K562 (cell line): ENCODE measurements around the gene PGBD4. TPM values are rescaled to one million over a fixed set of nuclear protein-coding genes. Genes with fewer than 3 reads are reported as not detected.
A peak's percentile ranks its signal among the peaks of the same experiment; 100 is the strongest.

ENCODE experiments used
- ATAC-seq: fragments of 200-7000 bp; cut with Tn5 transposase; 3 replicates; pipeline ENCODE4 v1.9.1; 2020; ENCODE audit warnings: moderate library complexity
- BruUV-seq: library from RNA; stranded (reverse); fragments of 400-500 nt; replicated peaks from 2 replicates; lab custom pipeline; 2021; lab: Mats Ljungman, UMichigan
- CTCF ChIA-PET: fragments of 300-600 bp; formaldehyde crosslinking; extraction: SDS; loops from one replicate; lab custom pipeline; 2021; ENCODE audit warnings: low intra/inter-chr PET ratio; lab: Yijun Ruan, JAX
- POLR2A ChIA-PET: fragments of 300-600, 350-650 bp; sonication (Branson Sonifier 250); formaldehyde crosslinking; extraction: SDS; loops from one replicate; lab custom pipeline; 2021; ENCODE audit warnings: antibody characterized with exemption, inconsistent platforms; lab: Yijun Ruan, JAX
- DNase-seq, 4 experiments: peaks; one replicate each; pipeline versions ENCODE4 v3.0.0 to v3.0.0-alpha.2; 2011 to 2018; ENCODE audit warnings: low spot score in 3 of 4, mixed read lengths in 3 of 4; ENCODE audit errors: extremely low read depth in 1 of 4
- FAIRE-seq: peaks from 2 replicates; lab custom pipeline; 2011; peaks lifted over from hg19 to GRCh38; lab: Jason Lieb, UNC
- H2AFZ ChIP-seq: 2 replicates; pipeline ENCODE4 v1.6.0; 2011; ENCODE audit warnings: low read depth, low read length, control low read depth, inconsistent platforms
- H3K27ac ChIP-seq: fragments of 200-600 bp; 3 replicates; pipeline ENCODE4 v1.8.0; 2011; ENCODE audit warnings: low read depth, mild to moderate bottlenecking, control low read depth, inconsistent platforms, low read length, moderate library complexity, mixed read lengths; ENCODE audit errors: extremely low read depth
- H3K27me3 ChIP-seq, 2 experiments: fragments of 300-600 bp in 1 of 2; 2 replicates in 1 of 2; 3 replicates in 1 of 2; pipeline versions ENCODE4 v1.6.0 to v1.8.0; 2011; ENCODE audit warnings: inconsistent platforms in 2 of 2, low read length in 2 of 2, mild to moderate bottlenecking in 1 of 2, mixed read lengths in 1 of 2, moderate library complexity in 1 of 2; ENCODE audit not compliant: control insufficient read depth in 2 of 2, insufficient read depth in 2 of 2
- H3K36me3 ChIP-seq: fragments of 300-600 bp; 3 replicates; pipeline ENCODE4 v1.8.0; 2011; ENCODE audit warnings: mild to moderate bottlenecking, low read length, inconsistent platforms; ENCODE audit not compliant: control insufficient read depth, insufficient read depth
- H3K4me1 ChIP-seq, 2 experiments: fragments of 200-600 bp in 1 of 2; replicated peaks in 1 of 2; 2 replicates in 1 of 2; 3 replicates in 1 of 2; pipeline versions ENCODE4 v1.5.1 to v1.8.0; 2011; ENCODE audit warnings: inconsistent platforms in 2 of 2, low read length in 2 of 2, mild to moderate bottlenecking in 1 of 2, mixed read lengths in 1 of 2, moderate library complexity in 1 of 2; ENCODE audit not compliant: control insufficient read depth in 2 of 2, insufficient read depth in 2 of 2
- H3K4me2 ChIP-seq: 2 replicates; pipeline ENCODE4 v1.6.1; 2011; ENCODE audit warnings: low read length, control low read depth, inconsistent platforms, mixed read lengths; ENCODE audit not compliant: insufficient read depth
- H3K4me3 ChIP-seq: fragments of 200-600 bp; sonication (generic), shearing (Covaris generic); 2 replicates; pipeline ENCODE4 v1.5.1; 2016; ENCODE audit warnings: control low read depth, inconsistent platforms
- H3K79me2 ChIP-seq: fragments of 200-600 bp; 3 replicates; pipeline ENCODE4 v1.8.0; 2011; ENCODE audit warnings: low read length, inconsistent platforms; ENCODE audit not compliant: control insufficient read depth, insufficient read depth
- H3K9ac ChIP-seq, 2 experiments: 2 replicates each; pipeline versions ENCODE4 v1.6.0 to v1.6.1; 2011; ENCODE audit warnings: low read depth in 2 of 2, low read length in 2 of 2, control low read depth in 1 of 2, inconsistent platforms in 1 of 2, mild to moderate bottlenecking in 1 of 2, mixed read lengths in 1 of 2; ENCODE audit not compliant: insufficient read depth in 1 of 2
- H3K9me1 ChIP-seq: one replicate; pipeline ENCODE4 v1.6.0; 2011; ENCODE audit warnings: inconsistent platforms, mild to moderate bottlenecking, low read length, moderate library complexity; ENCODE audit not compliant: control insufficient read depth, insufficient read depth
- H3K9me3 ChIP-seq: replicated peaks from 2 replicates; pipeline ENCODE4 v1.5.1; 2011; ENCODE audit warnings: low read depth, low read length, inconsistent platforms; ENCODE audit not compliant: control insufficient read depth, insufficient read depth
- H4K20me1 ChIP-seq: replicated peaks from 2 replicates; pipeline ENCODE4 v1.6.1; 2011; ENCODE audit warnings: low read length, inconsistent platforms, mixed read lengths; ENCODE audit not compliant: control insufficient read depth, insufficient read depth
- ATF7 ChIP-seq: fragments of 450-650 bp; IDR thresholded peaks from 2 replicates; pipeline ENCODE4 v1.7.1; 2014; ENCODE audit warnings: mild to moderate bottlenecking, moderate library complexity
- CBX5 ChIP-seq: IDR thresholded peaks from 2 replicates; pipeline ENCODE4 v1.6.1; 2014; ENCODE audit warnings: low read depth, borderline replicate concordance
- CCNT2 ChIP-seq: IDR thresholded peaks from 2 replicates; pipeline ENCODE4 v1.6.1; 2011; ENCODE audit warnings: borderline replicate concordance, low read depth, mild to moderate bottlenecking, moderate library complexity, mixed read lengths, low read length; ENCODE audit not compliant: insufficient read length; ENCODE audit errors: extremely low read depth
- CTCF ChIP-seq, 3 experiments: IDR thresholded peaks in 2 of 3; conservative IDR thresholded peaks in 1 of 3; 2 replicates each; pipeline ENCODE4 v1.5.1; 2011 to 2012; ENCODE audit warnings: low read length in 3 of 3, mild to moderate bottlenecking in 3 of 3, control low read depth in 2 of 3, improper control_type of control experiment in 1 of 3, inconsistent platforms in 1 of 3, low read depth in 1 of 3, mixed read lengths in 1 of 3, moderate library complexity in 1 of 3; ENCODE audit not compliant: insufficient read depth in 2 of 3
- EP400 ChIP-seq: fragments of 450-650 bp; IDR thresholded peaks from 2 replicates; pipeline ENCODE4 v1.6.1; 2017; ENCODE audit warnings: antibody characterized with exemption, mild to moderate bottlenecking, moderate library complexity
- RAD21 ChIP-seq, 2 experiments: fragments of 250-450 bp in 1 of 2; fragments of 450-650 bp in 1 of 2; sonication (Bioruptor Pico) in 1 of 2; formaldehyde crosslinking in 1 of 2; IDR thresholded peaks in 1 of 2; conservative IDR thresholded peaks in 1 of 2; 2 replicates each; pipeline versions ENCODE4 v1.4.0 to v1.8.0; 2020 to 2022; ENCODE audit warnings: mild to moderate bottlenecking in 2 of 2, moderate library complexity in 1 of 2
- REST ChIP-seq, 2 experiments: fragments of 450-650 bp; formaldehyde crosslinking in 1 of 2; IDR thresholded peaks; 2 replicates each; pipeline versions ENCODE4 v1.4.0 to v1.6.1; 2014 to 2020; ENCODE audit warnings: mild to moderate bottlenecking in 2 of 2, borderline replicate concordance in 1 of 2, low read depth in 1 of 2
- SMC3 ChIP-seq: conservative IDR thresholded peaks from 2 replicates; pipeline ENCODE4 v1.6.1; 2011; ENCODE audit warnings: low read depth, low read length, improper control_type of control experiment; ENCODE audit not compliant: insufficient read depth
- WGBS: fragments of 100-300 bp; shearing (Covaris generic); methylation state at CpG from one replicate; pipeline ENCODE4 v1.1.6; 2016; ENCODE audit warnings: low coverage, mixed read lengths; ENCODE audit not compliant: insufficient coverage; ENCODE audit errors: missing lambda C conversion rate; 5-methylcytosine and 5-hydroxymethylcytosine counted together
- in situ Hi-C: fragments of 300-500 bp; cut with MboI; formaldehyde crosslinking; loops from 4 replicates; pipeline ENCODE4 v1.15.0; 2018; ENCODE audit warnings: inconsistent platforms, mixed read lengths
- intact Hi-C: fragments of 100-400 bp; cut with micrococcal nuclease; formaldehyde crosslinking; loops from 2 replicates; pipeline ENCODE4 v1.14.2; 2022
- polyA plus RNA-seq, 8 experiments: library from polyadenylated mRNA; depleted of rRNA in 4 of 8; stranded (reverse) in 5 of 8; unstranded in 3 of 8; fragments of >200 nt; fragmentation: Nextera tagmentation in 2 of 8; fragmentation: Illumina TruSeq in 1 of 8; extraction: Ambion mirVana in 2 of 8; extraction: Trizol in 1 of 8; gene quantifications; 2 replicates each; pipeline versions ENCODE4 v1.2.1 to v1.2.3, GENCODE V29; 2011 to 2014; ENCODE audit warnings: inconsistent platforms in 1 of 8, missing spikeins in 1 of 8
- total RNA-seq, 7 experiments: library from RNA; depleted of rRNA in 6 of 7; stranded (reverse); fragments of >200 nt in 6 of 7; fragmentation: Illumina TruSeq in 2 of 7; extraction: Trizol in 2 of 7; gene quantifications; 2 replicates each; pipeline versions ENCODE4 v1.2.1 to v1.2.3, GENCODE V29; 2011 to 2021; ENCODE audit warnings: low replicate concordance in 1 of 7

The PGBD4 gene
- total and polyA plus RNA-seq, 9 of the 15 experiments (the other 6 are each of a cell fraction or from before 2014, with no cell fraction given), result 2.1 to 4.9 (median 2.7) TPM

DNA sequence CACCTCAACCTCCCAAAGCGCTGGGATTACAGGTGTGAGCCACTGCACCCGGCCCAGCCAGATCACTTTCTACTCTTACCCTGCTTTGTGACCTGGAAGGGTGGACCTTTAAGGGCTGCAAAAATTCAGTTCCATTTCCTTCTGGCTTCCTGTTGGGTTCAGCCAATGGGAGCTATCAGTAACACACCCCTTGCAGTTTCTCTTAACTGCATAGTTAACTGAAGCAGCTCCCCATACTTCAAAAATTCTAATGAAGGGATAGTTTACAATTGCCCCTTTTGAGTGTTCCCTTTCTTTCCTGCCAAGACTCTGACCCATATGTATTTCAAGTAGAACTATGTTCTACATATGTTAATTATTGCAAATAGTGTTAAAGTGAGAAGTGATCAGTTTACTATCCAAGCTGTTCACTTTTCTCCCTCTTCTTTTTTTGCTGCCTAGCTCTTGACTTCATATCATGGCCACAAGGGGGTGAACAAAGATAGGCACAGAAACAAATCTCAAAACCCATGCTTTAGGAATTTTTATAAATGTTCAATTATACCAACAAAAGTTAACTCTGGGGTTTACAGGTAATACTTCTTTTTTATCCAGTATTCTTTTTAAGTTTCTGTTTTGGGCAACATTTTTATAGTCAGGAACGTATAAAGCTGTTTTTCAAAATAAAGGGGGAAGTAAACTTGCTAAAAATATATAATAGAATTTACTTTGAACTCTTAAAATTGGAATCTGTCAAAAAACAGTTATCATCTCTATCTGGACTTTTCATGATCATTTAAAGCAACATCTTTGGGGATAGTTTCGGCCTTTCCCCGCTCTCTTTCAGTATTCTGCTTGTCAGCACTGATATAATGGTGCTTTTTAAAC lies 8.1 kb downstream of the PGBD4 start:
- no TSS peak for BruUV-seq
- TF ChIP-seq ATF7, result no peak
- no peak for TF ChIP-seq CBX5
- peak; percentile 57 for TF ChIP-seq SMC3
- peak; percentile 65 to 84 (median 73); a peak in 5 of 6 replicates for TF ChIP-seq CTCF (IDR thresholded peaks at IDR 0.05 in 2 of 3, conservative IDR thresholded peaks at IDR 0.05 in 1 of 3; ENCODE audit: insufficient read depth in 2 of 3, low read depth in 1 of 3, low read length in 3 of 3)
- peak; percentile 68 to 91 for TF ChIP-seq RAD21 (CRISPR knock-in tag; conservative IDR thresholded peaks at IDR 0.05 in 1 of 2, IDR thresholded peaks at IDR 0.05 in 1 of 2)
- TF ChIP-seq EP400, result peak; percentile 31
- no peak for TF ChIP-seq CCNT2
- TF ChIP-seq REST (IDR thresholded peaks at IDR 0.05; ENCODE audit: borderline replicate concordance), result peak; percentile 72; the same call in 1 of the 2 replicates
- TF ChIP-seq REST (CRISPR knock-in tag; IDR thresholded peaks at IDR 0.05; ENCODE audit: low read depth), result no peak

More for the DNA sequence above, 8.1 kb downstream of the PGBD4 start:
- WGBS, result 41% methylated on average over 5 of the region's 5 CpGs
- Histone ChIP-seq H3K9me1 (no peaks in the 10 kb centered on the region), H2AFZ (peak overlapping the region; percentile 73), H3K79me2 (no peaks in the 10 kb centered on the region), H3K27ac (no peak overlapping the region), H3K4me3 (no peak overlapping the region), H3K4me1 (no peaks in the 10 kb centered on the region), H3K27me3 (no peaks in the 10 kb centered on the region), H3K36me3 (no peaks in the 10 kb centered on the region), H4K20me1 (no peaks in the 10 kb centered on the region), H3K4me2 (no peak overlapping the region), H3K9me3 (no peaks in the 10 kb centered on the region), H3K9ac (no peak overlapping the region)
- ATAC-seq (peak; percentile 83), FAIRE-seq (peak; percentile 65), DNase-seq (peak; percentile 28 to 60 (median 36))
- ChIA-PET POLR2A (interaction anchor here (0.7 to 2.6 kb wide), 8 partner anchors 8 to 257 kb away, joined by 3 to 12 read pairs (median 5); partner anchors contain the start of genes EMC7, LPCAT4 and PGBD4), CTCF (interaction anchor here (0.8 to 2.6 kb wide), 3 partner anchors 48 to 258 kb away, joined by 3 to 18 read pairs (median 4); partner anchors contain the start of gene KATNBL1)
- intact Hi-C loops, result loop anchor here (1.0 to 2.0 kb wide), 3 partner anchors 45 to 478 kb away; partner anchors contain the start of gene KATNBL1
- in situ Hi-C loops, result no loop called here
